Fibroblast of lung (primary cell): ENCODE measurements around the gene LYPD5.

Source experiments
- EZH2 ChIP-seq: IDR thresholded peaks from 2 replicates; pipeline ENCODE4 v1.5.1; 2012; ENCODE audit warnings: low read length, control low read depth, mild to moderate bottlenecking; ENCODE audit errors: missing control alignments
- TF ChIP-seq, protein P1 (sequence below), 2 donors: IDR thresholded peaks in 1 of 2; conservative IDR thresholded peaks in 1 of 2; 1 replicate in 1 of 2; 2 replicates in 1 of 2; pipeline ENCODE4 v1.5.1; 2011 to 2012; ENCODE audit warnings: low read length in 2 of 2, control low read depth in 1 of 2, inconsistent platforms in 1 of 2, low read depth in 1 of 2, mild to moderate bottlenecking in 1 of 2

DNA sequence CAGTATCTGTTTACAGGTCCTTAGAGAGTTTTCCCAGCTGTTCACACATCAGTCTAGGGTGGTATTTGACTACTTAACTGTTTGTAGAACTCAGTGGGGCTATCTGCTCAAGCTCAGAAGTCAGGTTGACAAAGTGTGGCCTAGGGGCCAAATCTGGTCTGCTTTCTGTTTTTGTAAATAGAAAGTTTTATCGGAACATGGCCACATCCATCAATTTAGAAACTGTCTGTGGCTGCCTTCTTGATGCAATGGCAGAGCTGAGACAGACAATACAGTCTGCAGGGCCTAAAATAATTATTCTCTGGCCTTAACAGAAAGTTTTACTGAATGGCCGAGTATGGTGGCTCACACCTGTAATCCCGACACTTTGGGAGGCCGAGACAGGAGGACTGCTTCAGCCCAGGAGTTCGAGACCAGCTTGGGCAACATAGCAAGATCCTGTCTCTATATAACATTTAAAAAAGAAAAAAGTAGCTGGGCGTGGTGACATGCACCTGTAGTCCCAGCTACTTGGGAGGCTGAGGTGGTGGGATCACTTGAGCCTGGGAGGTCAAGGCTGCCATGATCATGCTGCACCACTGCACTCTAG lies 49.9 kb downstream of the LYPD5 start:
- TF ChIP-seq, protein P1, sequence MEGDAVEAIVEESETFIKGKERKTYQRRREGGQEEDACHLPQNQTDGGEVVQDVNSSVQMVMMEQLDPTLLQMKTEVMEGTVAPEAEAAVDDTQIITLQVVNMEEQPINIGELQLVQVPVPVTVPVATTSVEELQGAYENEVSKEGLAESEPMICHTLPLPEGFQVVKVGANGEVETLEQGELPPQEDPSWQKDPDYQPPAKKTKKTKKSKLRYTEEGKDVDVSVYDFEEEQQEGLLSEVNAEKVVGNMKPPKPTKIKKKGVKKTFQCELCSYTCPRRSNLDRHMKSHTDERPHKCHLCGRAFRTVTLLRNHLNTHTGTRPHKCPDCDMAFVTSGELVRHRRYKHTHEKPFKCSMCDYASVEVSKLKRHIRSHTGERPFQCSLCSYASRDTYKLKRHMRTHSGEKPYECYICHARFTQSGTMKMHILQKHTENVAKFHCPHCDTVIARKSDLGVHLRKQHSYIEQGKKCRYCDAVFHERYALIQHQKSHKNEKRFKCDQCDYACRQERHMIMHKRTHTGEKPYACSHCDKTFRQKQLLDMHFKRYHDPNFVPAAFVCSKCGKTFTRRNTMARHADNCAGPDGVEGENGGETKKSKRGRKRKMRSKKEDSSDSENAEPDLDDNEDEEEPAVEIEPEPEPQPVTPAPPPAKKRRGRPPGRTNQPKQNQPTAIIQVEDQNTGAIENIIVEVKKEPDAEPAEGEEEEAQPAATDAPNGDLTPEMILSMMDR (conservative IDR thresholded peaks at IDR 0.05 in 1 of 2, IDR thresholded peaks at IDR 0.05 in 1 of 2; ENCODE audit: low read depth in 1 of 2, low read length in 2 of 2), result no peak
- no peak for TF ChIP-seq EZH2
